CD4-positive, alpha-beta T cell (primary cell): Measurements from ENCODE around the gene ROR1. TPM values are rescaled to one million over a fixed set of nuclear protein-coding genes. Genes with fewer than 3 reads are reported as not detected.

Source experiments
- ATAC-seq: fragments of 200-7000 bp; cut with Tn5 transposase; one replicate; pipeline ENCODE4 v1.10.0; 2022; ENCODE audit warnings: mild to moderate bottlenecking; ENCODE audit not compliant: poor library complexity
- CTCF ChIA-PET: fragments of 350-600 bp; sonication (Branson Sonifier 250); formaldehyde crosslinking; loops from one replicate; lab custom pipeline; 2021; ENCODE audit warnings: antibody characterized with exemption, inconsistent platforms; lab: Charles Lee
- POLR2A ChIA-PET: fragments of 350-600 bp; sonication (Branson Sonifier 250); formaldehyde crosslinking; loops from one replicate; lab custom pipeline; 2021; ENCODE audit warnings: antibody characterized with exemption, inconsistent platforms; lab: Charles Lee
- DNase-seq, 14 experiments: peaks; one replicate each; pipeline ENCODE4 v3.0.0-alpha.2; 2013 to 2020; ENCODE audit warnings: mixed read lengths in 2 of 14
- H3K27ac ChIP-seq, 2 donors: one replicate each; pipeline versions ENCODE4 v1.5.1 to v1.7.0; 2013; ENCODE audit warnings: low read length in 2 of 2, low read depth in 1 of 2, mild to moderate bottlenecking in 1 of 2
- H3K27me3 ChIP-seq, 2 experiments: 1 replicate in 1 of 2; 2 replicates in 1 of 2; pipeline versions ENCODE4 v1.6.1 to v1.7.0; 2013; ENCODE audit warnings: low read length in 2 of 2, control low read depth in 1 of 2, mild to moderate bottlenecking in 1 of 2, moderate library complexity in 1 of 2; ENCODE audit not compliant: insufficient read depth in 2 of 2, control insufficient read depth in 1 of 2
- H3K36me3 ChIP-seq: one replicate; pipeline ENCODE4 v1.6.1; 2013; ENCODE audit warnings: low read length, control low read depth; ENCODE audit not compliant: insufficient read depth
- H3K4me1 ChIP-seq: one replicate; pipeline ENCODE4 v1.6.1; 2013; ENCODE audit warnings: low read length, control low read depth; ENCODE audit not compliant: insufficient read depth
- H3K4me3 ChIP-seq: one replicate; pipeline ENCODE4 v1.5.1; 2013; ENCODE audit warnings: mild to moderate bottlenecking, low read length, moderate library complexity
- H3K9me3 ChIP-seq, 2 experiments: 1 replicate in 1 of 2; 2 replicates in 1 of 2; pipeline versions ENCODE4 v1.6.1 to v1.7.0; 2013; ENCODE audit warnings: low read length in 2 of 2, mild to moderate bottlenecking in 2 of 2, control low read depth in 1 of 2, moderate library complexity in 1 of 2; ENCODE audit not compliant: control insufficient read depth in 1 of 2, insufficient read depth in 1 of 2
- H3K27ac Mint-ChIP-seq: one replicate; pipeline ENCODE4 v1.8.0; 2020; ENCODE audit warnings: mixed read lengths
- H3K27me3 Mint-ChIP-seq: one replicate; pipeline ENCODE4 v1.8.0; 2021; ENCODE audit warnings: mixed read lengths
- H3K36me3 Mint-ChIP-seq: one replicate; pipeline ENCODE4 v1.8.0; 2021; ENCODE audit warnings: low read depth, mixed read lengths
- H3K4me1 Mint-ChIP-seq: one replicate; pipeline ENCODE4 v1.8.0; 2021; ENCODE audit warnings: low read depth, mixed read lengths
- H3K4me3 Mint-ChIP-seq: one replicate; pipeline ENCODE4 v1.8.0; 2020; ENCODE audit warnings: mild to moderate bottlenecking, mixed read lengths
- H3K9me3 Mint-ChIP-seq: one replicate; pipeline ENCODE4 v1.8.0; 2020; ENCODE audit warnings: mixed read lengths
- intact Hi-C, 2 experiments: fragments of 100-400 bp; cut with DNase I in 1 of 2; cut with micrococcal nuclease in 1 of 2; formaldehyde crosslinking; loops; one replicate each; pipeline versions ENCODE4 v1.15.1 to v1.9.0; 2023 to 2025; cut with DNase I, micrococcal nuclease
- total RNA-seq, 174 experiments: library from RNA in 2 of 174; stranded (reverse) in 2 of 174; gene quantifications; one replicate each; pipeline ENCODE4 v1.2.3 and lab custom pipeline; 2021 to 2026
- TF ChIP-seq, protein P1 (sequence below): fragments of 200-600 bp; IDR thresholded peaks from one replicate; pipeline ENCODE4 v1.8.0; 2022; ENCODE audit warnings: antibody characterized with exemption, mild to moderate bottlenecking

Gene ROR1
- total RNA-seq, 2 experiments from 2014 or later: not detected

DNA sequence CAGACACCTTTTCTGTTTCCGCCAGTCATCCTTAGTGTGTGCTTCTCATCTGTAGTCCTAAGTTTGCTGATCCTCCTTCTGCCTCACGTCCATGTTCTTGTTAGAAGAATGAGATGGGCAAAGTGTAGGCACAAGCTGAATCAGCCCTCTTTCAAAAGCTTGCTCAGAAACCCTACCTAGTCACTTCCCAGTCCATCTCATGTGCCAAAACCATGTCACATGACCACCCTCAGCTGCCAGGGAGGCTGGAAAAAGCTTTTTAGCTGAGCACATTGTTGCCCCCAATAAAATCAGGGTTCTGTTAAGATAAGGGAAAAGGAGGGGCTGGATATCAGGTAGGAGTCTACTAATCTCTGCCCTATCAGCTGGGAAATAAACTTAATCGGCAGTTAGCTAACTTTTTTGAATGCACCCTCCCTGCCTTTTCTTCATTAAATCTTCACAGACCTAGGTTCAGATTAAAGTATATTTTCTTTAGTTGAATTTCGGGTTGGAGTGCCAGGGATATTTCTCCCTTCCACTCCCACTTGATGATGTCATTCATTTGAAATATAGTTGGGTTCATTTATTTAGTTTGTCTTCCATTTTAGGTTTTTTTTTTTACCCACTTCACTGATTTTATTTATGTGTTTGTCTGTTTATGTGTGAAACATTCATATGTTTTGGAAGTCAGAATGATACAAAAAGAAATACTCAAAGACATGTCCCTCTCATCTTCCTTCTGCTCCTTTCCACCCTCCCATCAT, 129.2 kb downstream of the ROR1 start:
- Histone ChIP-seq H3K4me1 (no peaks in the 10 kb centered on the region), H3K36me3 (no peaks in the 10 kb centered on the region), H3K27ac (no peak overlapping the region), H3K4me3 (no peak overlapping the region), H3K9me3 (no peaks in the 10 kb centered on the region), H3K27me3 (no peaks in the 10 kb centered on the region)
- no peaks in the 10 kb centered on the region for H3K4me1 Mint-ChIP-seq
- ChIA-PET CTCF (no interaction called here), POLR2A (no interaction called here)
- H3K36me3 Mint-ChIP-seq: no peaks in the 10 kb centered on the region
- DNase-seq: no peak
- no peak overlapping the region for H3K4me3 Mint-ChIP-seq
- ATAC-seq: no peak
- no peaks in the 10 kb centered on the region for H3K27me3 Mint-ChIP-seq
- no peaks in the 10 kb centered on the region for H3K9me3 Mint-ChIP-seq
- TF ChIP-seq, protein P1, sequence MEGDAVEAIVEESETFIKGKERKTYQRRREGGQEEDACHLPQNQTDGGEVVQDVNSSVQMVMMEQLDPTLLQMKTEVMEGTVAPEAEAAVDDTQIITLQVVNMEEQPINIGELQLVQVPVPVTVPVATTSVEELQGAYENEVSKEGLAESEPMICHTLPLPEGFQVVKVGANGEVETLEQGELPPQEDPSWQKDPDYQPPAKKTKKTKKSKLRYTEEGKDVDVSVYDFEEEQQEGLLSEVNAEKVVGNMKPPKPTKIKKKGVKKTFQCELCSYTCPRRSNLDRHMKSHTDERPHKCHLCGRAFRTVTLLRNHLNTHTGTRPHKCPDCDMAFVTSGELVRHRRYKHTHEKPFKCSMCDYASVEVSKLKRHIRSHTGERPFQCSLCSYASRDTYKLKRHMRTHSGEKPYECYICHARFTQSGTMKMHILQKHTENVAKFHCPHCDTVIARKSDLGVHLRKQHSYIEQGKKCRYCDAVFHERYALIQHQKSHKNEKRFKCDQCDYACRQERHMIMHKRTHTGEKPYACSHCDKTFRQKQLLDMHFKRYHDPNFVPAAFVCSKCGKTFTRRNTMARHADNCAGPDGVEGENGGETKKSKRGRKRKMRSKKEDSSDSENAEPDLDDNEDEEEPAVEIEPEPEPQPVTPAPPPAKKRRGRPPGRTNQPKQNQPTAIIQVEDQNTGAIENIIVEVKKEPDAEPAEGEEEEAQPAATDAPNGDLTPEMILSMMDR: no peak
- intact Hi-C loops: no loop called here
- no peak overlapping the region for H3K27ac Mint-ChIP-seq

DNA sequence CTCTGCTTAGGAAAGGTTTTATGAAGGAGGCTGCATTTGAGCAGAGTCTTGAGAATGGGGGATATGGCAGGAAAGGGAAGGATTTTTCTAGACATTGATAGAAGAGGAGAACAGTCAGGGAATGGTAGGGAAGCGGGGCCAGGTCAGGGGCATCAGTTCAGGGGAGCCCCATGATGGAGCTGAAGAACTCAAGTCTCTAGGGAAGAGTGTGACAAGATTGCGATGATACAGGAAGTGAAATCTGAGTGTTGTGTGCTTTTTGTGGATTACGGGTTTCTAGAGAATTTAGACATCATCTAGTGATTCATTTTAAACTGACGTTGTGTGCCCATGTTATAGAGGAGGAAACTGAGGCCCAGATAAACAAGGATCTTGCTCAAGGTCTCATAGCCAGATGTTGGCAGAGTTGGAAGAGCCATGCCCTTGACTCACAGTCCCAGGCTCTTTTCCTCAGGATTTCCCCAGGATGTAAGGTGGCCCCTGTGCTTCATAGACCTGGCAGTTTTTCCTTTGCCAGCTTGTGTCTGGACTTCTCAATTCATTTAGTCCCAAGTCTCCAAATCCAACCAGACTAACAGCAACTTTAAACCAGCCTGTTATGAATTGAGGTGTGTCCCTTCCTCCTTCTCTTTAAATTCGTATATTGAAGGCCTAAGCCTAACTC, 130.3 kb downstream of the ROR1 start:
- Histone ChIP-seq H3K4me3 (no peak overlapping the region), H3K36me3 (no peaks in the 10 kb centered on the region), H3K9me3 (no peaks in the 10 kb centered on the region), H3K4me1 (no peaks in the 10 kb centered on the region), H3K27ac (no peak overlapping the region), H3K27me3 (no peaks in the 10 kb centered on the region)
- DNase-seq (no peak), ATAC-seq (no peak)
- no peaks in the 10 kb centered on the region for H3K27me3 Mint-ChIP-seq
- intact Hi-C loops: no loop called here
- POLR2A ChIA-PET: no interaction called here
- no peak overlapping the region for H3K27ac Mint-ChIP-seq
- no peak overlapping the region for H3K4me3 Mint-ChIP-seq
- no peaks in the 10 kb centered on the region for H3K9me3 Mint-ChIP-seq
- CTCF ChIA-PET: no interaction called here
- H3K4me1 Mint-ChIP-seq: no peaks in the 10 kb centered on the region
- TF ChIP-seq, protein P1: no peak
- H3K36me3 Mint-ChIP-seq: no peaks in the 10 kb centered on the region

DNA sequence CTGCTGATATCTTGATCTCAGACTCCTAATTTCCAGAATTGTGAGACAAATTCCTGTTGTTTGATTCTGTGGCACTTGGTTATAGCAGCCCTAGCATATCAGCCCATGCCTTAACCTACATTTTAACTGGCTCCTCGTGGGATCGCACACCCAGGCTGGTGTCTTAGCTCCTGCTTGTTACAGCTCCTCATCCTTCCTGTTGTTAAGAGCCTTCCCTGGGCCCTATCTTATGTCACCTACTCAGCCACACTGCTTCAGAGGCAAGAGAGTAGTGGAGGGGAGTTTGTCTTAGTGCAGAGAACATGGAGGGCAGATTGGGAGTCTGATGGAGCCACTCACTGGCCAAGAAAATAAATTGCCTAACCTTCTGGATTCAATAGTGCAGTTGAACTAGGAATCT, 131.0 kb downstream of the ROR1 start:
- ChIA-PET POLR2A (no interaction called here), CTCF (no interaction called here)
- TF ChIP-seq, protein P1: no peak
- no peaks in the 10 kb centered on the region for H3K36me3 ChIP-seq
- Mint-ChIP-seq H3K4me3 (no peak overlapping the region), H3K9me3 (no peaks in the 10 kb centered on the region), H3K27me3 (no peaks in the 10 kb centered on the region), H3K27ac (no peak overlapping the region), H3K4me1 (no peaks in the 10 kb centered on the region), H3K36me3 (no peaks in the 10 kb centered on the region)
- H3K27ac ChIP-seq: no peak overlapping the region
- no peaks in the 10 kb centered on the region for H3K9me3 ChIP-seq
- ATAC-seq (no peak), DNase-seq (no peak)
- intact Hi-C loops: no loop called here
- H3K4me3 ChIP-seq: no peak overlapping the region
- H3K27me3 ChIP-seq: no peaks in the 10 kb centered on the region
- H3K4me1 ChIP-seq: no peaks in the 10 kb centered on the region
